Measurements from ENCODE around the gene CFAP107.

- TF ChIP-seq CTCF (conservative IDR thresholded peaks at IDR 0.05 in 1 of 2, IDR thresholded peaks at IDR 0.05 in 1 of 2; ENCODE audit: extremely low read depth in 1 of 2, insufficient read depth in 1 of 2, low read depth in 1 of 2, low read length in 2 of 2) (no peak), EZH2 (IDR thresholded peaks at IDR 0.05; ENCODE audit: borderline replicate concordance, low read length) (no peak)
Observed at GRCh38 chr1:12730156-12730555, 15.8 kb upstream of the CFAP107 start.
